Measurements from ENCODE around the gene SECTM1.

SECTM1 gene

DNA sequence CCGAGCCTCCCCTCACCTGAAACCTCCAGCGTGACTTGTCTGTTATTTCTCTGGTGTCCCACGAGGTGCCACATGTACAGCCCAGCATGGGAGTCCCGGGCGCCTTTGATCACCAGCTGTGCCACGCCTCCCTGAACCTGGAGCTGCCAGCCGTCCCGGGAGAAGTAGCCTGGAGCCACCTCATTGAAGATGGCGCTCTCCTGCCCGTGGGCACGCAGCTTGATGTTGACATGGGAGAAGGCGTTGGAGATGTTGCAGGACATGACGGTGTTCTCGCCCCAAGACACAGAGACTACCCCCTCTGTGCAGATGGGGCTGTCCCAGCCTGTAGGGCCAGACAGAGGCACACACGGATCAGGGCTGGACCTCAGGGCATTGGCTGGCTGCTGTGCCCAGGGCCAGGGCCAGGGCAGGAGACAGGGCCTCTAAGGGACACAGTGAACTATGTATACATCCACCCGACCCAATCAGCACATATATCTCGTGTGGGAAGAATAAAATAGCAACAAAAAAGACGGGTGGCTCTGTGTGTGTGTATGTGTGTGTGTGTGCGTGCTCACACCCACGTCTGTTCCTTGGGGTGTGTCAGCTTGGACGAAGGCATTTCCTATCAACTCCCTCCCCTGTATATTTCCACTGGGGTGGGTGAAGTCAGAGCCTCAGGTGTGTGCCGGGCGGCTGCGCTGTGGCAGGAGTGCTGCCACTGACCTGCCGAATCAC lies 8.8 kb downstream of the SECTM1 start:
- no peak for DNase-seq (ENCODE audit: low spot score)
- TF ChIP-seq, protein P1, sequence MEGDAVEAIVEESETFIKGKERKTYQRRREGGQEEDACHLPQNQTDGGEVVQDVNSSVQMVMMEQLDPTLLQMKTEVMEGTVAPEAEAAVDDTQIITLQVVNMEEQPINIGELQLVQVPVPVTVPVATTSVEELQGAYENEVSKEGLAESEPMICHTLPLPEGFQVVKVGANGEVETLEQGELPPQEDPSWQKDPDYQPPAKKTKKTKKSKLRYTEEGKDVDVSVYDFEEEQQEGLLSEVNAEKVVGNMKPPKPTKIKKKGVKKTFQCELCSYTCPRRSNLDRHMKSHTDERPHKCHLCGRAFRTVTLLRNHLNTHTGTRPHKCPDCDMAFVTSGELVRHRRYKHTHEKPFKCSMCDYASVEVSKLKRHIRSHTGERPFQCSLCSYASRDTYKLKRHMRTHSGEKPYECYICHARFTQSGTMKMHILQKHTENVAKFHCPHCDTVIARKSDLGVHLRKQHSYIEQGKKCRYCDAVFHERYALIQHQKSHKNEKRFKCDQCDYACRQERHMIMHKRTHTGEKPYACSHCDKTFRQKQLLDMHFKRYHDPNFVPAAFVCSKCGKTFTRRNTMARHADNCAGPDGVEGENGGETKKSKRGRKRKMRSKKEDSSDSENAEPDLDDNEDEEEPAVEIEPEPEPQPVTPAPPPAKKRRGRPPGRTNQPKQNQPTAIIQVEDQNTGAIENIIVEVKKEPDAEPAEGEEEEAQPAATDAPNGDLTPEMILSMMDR (IDR thresholded peaks at IDR 0.05; ENCODE audit: borderline replicate concordance, control extremely low read depth, extremely low read depth, insufficient read depth, missing control alignments), result no peak
- in situ Hi-C loops (cut with MboI; ENCODE audit: low sequenced_read_pairs, unreplicated experiment), result no loop called here

DNA sequence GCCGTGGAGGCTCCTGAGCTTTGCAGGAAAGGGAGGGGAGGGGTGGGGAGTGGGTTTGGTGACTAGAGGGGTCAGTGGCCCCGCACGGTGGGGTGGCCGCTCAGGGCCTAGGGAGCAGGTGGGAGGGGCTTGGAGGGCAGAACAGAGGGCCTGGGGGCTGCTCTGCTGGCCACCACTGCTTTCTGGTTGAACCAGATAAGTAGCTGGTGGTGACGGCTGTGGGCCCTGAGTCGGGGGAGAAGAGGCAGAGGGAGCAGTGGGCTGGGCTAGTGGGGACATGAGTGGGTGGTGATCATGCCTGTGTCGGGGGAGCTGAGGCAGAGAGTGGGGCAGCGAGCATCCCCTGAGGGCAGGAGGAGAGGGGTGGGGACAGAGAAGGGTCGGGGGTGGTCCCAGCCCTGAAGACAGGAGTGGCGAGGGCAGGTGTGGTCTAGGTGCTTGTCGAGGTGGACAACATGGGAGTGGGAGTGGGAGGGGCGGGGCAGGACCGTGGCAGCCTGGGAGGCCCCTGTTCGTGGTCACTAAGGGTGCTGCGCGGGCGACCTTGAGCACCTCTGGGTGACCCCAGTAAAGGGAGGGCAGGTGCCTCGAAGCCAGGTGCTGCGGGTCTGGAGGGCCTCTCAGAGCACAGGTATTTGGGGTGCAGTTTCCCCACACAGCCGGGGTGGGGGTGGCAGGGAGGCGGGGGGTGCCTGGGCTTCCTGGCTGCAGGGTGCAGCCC lies 9.9 kb downstream of the SECTM1 start:
- in situ Hi-C loops (cut with MboI; ENCODE audit: low sequenced_read_pairs, unreplicated experiment), result no loop called here
- no peak for DNase-seq (ENCODE audit: low spot score)
- TF ChIP-seq, protein P1 (IDR thresholded peaks at IDR 0.05; ENCODE audit: borderline replicate concordance, control extremely low read depth, extremely low read depth, insufficient read depth, missing control alignments), result no peak

DNA sequence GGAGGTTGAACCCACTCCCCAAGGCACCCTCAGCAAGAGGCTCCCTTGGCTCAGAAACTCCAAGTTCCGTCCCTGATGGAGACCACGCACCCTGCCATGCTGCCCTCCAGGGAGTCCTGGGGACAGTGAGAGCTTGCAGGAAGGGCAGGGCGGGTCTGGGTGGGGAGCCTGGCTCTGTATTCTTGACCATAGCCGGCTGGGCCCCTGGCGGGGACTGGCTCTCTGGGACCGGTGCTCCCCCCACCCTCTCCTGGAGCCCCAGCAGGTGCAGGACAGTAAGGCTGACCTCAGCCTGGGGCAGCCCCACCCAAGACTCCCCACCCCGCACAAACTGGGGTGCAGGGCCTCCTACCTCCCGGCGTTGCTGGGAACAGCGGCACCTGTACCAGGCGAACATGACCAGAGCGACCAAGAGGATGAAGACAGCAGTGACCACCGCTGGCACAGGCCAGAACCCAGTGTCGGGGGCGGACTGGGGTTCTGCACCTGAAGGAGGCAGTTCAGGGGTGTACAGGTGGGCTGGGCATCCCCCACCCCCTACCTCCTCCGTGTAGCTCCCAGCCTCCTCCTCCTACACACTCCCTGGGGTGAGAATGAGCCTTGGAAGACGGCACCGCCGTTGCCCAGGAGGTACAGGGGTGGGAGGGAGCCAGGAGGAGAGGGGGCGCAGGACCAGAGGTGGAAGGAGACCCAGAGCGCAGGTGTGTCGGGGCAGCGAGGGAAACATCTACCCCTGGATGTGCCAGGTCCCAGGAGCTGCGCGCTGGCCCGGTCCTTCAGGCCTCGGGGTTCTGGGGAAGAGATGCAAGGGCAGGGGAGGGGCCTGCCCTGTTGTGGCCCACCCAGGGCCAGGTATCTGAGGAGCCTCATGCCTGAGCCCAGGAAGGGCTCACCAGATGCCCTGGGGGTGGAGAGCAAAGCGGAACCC lies 10.8 kb downstream of the SECTM1 start:
- no peak for DNase-seq (ENCODE audit: low spot score)
- in situ Hi-C loops (cut with MboI; ENCODE audit: low sequenced_read_pairs, unreplicated experiment), result no loop called here
- TF ChIP-seq, protein P1 (IDR thresholded peaks at IDR 0.05; ENCODE audit: borderline replicate concordance, control extremely low read depth, extremely low read depth, insufficient read depth, missing control alignments), result no peak

DNA sequence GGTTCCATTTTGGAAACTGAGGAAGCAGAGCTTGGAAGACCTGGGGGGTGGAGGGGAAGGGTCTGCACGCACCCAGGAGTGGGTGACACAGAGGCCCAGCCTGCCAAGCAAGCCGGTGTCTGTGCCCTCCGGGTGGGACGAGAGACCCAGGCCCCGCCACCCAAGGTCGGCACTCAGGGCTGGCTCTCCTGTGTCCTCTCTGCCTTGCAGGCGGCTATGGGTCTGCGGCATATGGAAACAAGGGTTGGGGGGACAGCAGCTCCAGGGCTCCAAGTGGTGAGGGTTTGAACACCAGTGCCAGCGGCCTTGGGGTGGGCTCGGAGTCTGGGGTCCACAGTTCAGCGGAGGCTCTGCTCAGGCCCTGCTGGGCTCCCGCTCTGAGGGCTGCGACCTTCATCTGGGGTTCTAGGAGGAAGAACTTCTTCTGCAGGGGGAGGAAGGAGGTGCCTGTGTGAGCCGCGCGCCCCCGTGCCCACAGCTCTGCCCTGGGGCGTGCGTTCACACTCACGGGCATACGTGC lies 11.6 kb downstream of the SECTM1 start:
- in situ Hi-C loops (cut with MboI; ENCODE audit: low sequenced_read_pairs, unreplicated experiment), result no loop called here
- TF ChIP-seq, protein P1 (IDR thresholded peaks at IDR 0.05; ENCODE audit: borderline replicate concordance, control extremely low read depth, extremely low read depth, insufficient read depth, missing control alignments), result no peak
- DNase-seq (ENCODE audit: low spot score), result no peak

DNA sequence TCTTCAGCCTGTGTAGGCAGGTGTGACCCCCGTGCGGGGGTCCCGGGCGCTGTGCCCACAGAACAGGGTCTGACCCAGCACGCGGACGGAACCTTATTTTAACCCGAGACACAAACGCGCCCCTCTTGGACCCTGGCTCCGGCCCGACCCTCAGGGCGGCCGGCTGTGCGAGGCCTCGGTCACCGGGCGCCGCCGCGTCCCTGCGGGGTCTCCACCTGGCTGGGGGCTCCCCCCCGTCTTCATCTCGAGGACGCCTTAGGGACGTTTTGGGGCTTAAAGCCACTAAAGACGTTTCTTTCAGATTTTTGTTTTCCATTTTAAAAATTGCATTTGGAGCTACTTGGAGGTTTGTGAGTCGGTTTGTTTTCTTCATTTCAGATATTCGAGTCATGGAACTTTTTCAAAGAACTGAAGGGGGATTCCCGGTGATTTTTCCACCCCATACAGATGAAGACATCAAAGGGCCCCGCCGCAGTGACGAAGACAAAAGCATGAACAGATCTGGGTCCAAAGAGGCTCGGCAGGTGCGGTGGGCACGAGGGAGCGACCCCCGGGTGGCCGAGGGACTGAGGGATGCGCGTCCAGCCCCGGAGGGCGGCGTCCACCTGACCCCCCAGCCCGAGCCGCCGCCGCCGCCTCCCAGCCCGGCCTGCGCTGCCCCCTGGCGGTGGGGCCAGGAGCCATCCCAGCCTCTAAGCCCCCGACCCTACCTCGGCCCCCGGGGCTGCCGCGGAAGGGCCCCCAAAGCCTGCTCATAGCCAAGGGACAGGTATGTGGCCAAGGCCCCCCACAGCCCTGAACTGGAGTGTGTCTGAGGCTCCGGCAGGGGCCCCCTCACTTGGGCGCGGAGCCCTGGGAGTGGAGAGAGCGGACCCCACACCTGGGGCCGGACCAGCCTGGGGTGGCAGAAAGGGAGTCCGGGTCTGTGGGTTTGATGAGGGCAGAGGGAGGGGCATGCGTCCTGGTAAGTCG lies 12.3 kb downstream of the SECTM1 start:
- TF ChIP-seq, protein P1 (IDR thresholded peaks at IDR 0.05; ENCODE audit: borderline replicate concordance, control extremely low read depth, extremely low read depth, insufficient read depth, missing control alignments), result peak; percentile 85
- DNase-seq (ENCODE audit: low spot score), result peak; percentile 89
- in situ Hi-C loops (cut with MboI; ENCODE audit: low sequenced_read_pairs, unreplicated experiment), result no loop called here
